Testis (tissue), 3 donors: ENCODE data around the gene RPS2. TPM values are rescaled to one million over a fixed set of nuclear protein-coding genes. Genes with fewer than 3 reads are reported as not detected.

Experiments
- DNase-seq: peaks from one replicate; pipeline ENCODE4 v3.0.0-alpha.2; 2019
- H3K27ac ChIP-seq, 2 donors: fragments of 200-600 bp; sonication (generic); one replicate each; pipeline ENCODE4 v1.5.1; 2019
- H3K27me3 ChIP-seq: fragments of 200-600 bp; sonication (generic); one replicate; pipeline ENCODE4 v1.5.1; 2019
- H3K36me3 ChIP-seq: fragments of 200-600 bp; sonication (generic); one replicate; pipeline ENCODE4 v1.5.1; 2017; ENCODE audit warnings: low read depth; ENCODE audit errors: missing control alignments
- H3K4me1 ChIP-seq: fragments of 200-600 bp; sonication (generic); one replicate; pipeline ENCODE4 v1.5.1; 2019
- H3K4me3 ChIP-seq, 2 donors: fragments of 200-600 bp; sonication (generic); one replicate each; pipeline ENCODE4 v1.5.1; 2017 to 2019
- H3K9me3 ChIP-seq: fragments of 200-600 bp; sonication (generic); one replicate; pipeline ENCODE4 v1.5.1; 2017
- POLR2A ChIP-seq: fragments of 450-650 bp; IDR thresholded peaks from one replicate; pipeline ENCODE4 v1.6.1; 2017; ENCODE audit warnings: antibody characterized with exemption, mild to moderate bottlenecking, moderate library complexity
- WGBS, 2 donors: methylation state at CpG; one replicate each; pipeline ENCODE4 v1.1.5; 2018; 5-methylcytosine and 5-hydroxymethylcytosine counted together
- intact Hi-C: fragments of 100-400 bp; cut with DNase I; formaldehyde crosslinking; loops from one replicate; pipeline ENCODE4 v1.15.1; 2023; ENCODE audit warnings: low total_unique reads
- polyA plus RNA-seq: library from polyadenylated mRNA; stranded (reverse); fragments of 350-450 nt; fragmentation: Illumina TruSeq; extraction: RNeasy Lipid Tissue Mini Kit (QIAGEN cat#74804); gene quantifications from one replicate; pipeline ENCODE4 v1.2.3, GENCODE V29; 2014; ENCODE audit warnings: low read depth, low replicate concordance; ENCODE audit not compliant: insufficient read depth
- total RNA-seq, 2 donors: library from RNA; depleted of rRNA; stranded (reverse); fragments of >200 nt; gene quantifications; one replicate each; pipeline ENCODE4 v1.2.3, GENCODE V29; 2016
- TF ChIP-seq, protein P1 (sequence below), 3 experiments: fragments of 450-650 bp in 2 of 3; fragments of 200-600 bp in 1 of 3; sonication (generic) in 1 of 3; IDR thresholded peaks; one replicate each; pipeline ENCODE4 v1.5.1; 2016 to 2019; ENCODE audit warnings: antibody characterized with exemption in 3 of 3, mild to moderate bottlenecking in 2 of 3, moderate library complexity in 1 of 3

Gene RPS2
- total and polyA plus RNA-seq, 3 donors from 2014 or later = 744 to 1,779 (median 1,272) TPM

DNA sequence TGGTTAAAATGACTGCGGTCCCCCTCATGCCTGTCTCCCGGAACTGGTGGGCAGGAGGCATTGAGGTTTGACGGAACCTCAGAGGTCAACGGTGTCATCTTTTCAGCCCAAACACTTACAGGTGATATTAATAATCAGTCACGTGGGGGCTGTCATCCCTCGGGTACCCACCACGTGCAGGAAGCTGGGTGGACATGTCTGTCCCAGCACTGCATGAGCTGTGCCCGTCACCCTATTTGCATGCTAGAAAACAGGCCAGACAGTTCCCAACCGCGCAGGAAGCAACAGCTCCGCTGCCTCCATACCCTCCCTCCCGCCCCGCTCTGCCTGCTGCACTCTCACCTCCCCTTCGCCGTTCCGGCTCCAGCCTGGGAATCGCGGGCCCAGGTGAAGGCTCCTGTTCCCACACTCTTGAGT lies 26.5 kb upstream of the RPS2 start:
- H3K27ac ChIP-seq = no peak overlapping the region
- peaks cover 13% of the 10 kb centered on the region for H3K4me1 ChIP-seq
- no peaks in the 10 kb centered on the region for H3K27me3 ChIP-seq
- H3K4me3 ChIP-seq = peak overlapping the region in 1 of 2 donors; percentile 52
- intact Hi-C loops = no loop called here
- DNase-seq = no peak
- TF ChIP-seq, protein P1, sequence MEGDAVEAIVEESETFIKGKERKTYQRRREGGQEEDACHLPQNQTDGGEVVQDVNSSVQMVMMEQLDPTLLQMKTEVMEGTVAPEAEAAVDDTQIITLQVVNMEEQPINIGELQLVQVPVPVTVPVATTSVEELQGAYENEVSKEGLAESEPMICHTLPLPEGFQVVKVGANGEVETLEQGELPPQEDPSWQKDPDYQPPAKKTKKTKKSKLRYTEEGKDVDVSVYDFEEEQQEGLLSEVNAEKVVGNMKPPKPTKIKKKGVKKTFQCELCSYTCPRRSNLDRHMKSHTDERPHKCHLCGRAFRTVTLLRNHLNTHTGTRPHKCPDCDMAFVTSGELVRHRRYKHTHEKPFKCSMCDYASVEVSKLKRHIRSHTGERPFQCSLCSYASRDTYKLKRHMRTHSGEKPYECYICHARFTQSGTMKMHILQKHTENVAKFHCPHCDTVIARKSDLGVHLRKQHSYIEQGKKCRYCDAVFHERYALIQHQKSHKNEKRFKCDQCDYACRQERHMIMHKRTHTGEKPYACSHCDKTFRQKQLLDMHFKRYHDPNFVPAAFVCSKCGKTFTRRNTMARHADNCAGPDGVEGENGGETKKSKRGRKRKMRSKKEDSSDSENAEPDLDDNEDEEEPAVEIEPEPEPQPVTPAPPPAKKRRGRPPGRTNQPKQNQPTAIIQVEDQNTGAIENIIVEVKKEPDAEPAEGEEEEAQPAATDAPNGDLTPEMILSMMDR (IDR thresholded peaks at IDR 0.05) = no peak
- no peak for TF ChIP-seq POLR2A
- H3K9me3 ChIP-seq = no peaks in the 10 kb centered on the region
- no peaks in the 10 kb centered on the region for H3K36me3 ChIP-seq
- 6 to 11% methylated on average over 14 to 18 of the region's 18 CpGs for WGBS, 2 donors

DNA sequence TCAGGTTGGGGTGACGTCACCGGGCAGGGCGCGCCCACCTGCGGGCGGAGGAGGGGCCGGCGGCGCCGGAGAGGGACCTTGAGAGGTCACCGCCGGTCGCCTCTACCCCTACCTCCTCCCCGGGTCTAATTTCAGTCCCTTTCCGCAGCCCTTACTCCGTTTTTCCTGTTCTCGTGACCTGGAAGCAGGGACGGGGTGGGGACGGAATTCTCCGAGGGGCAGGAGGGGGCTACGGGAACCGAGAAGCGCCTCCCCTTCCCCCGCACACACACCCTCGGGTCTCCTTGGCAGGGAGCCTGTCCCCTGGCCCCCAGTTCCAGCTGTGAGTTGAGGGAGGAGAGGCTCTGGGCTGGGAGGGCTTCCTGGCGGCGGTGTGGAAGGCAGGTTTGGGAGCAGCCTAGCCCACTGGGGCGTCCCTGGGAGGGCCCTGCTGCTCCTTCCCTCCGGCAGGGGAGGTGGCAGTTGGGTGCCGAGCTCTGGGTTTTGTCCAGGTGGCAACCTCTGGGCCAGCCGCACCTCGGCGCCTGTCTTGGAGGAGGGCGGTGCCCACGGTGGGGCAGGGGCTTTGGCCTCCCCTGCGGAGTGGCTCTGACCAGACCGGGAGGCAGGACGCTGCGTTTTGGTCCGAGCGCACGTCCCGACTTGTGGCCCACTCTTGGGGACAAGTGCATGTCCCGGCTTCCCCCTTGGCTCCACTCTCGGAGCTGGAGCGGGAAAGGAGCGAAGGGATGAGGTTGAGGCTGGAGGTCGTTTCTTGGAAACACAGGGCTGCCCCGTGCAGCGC lies 25.9 kb upstream of the RPS2 start:
- no peak for DNase-seq
- Histone ChIP-seq H3K36me3 (no peaks in the 10 kb centered on the region), H3K4me3 (peak overlapping the region; percentile 26 to 52), H3K27me3 (no peaks in the 10 kb centered on the region), H3K4me1 (peaks cover 13% of the 10 kb centered on the region), H3K9me3 (no peaks in the 10 kb centered on the region), H3K27ac (no peak overlapping the region)
- WGBS, 2 donors = 1 to 3% methylated on average over 22 to 46 of the region's 50 CpGs
- intact Hi-C loops = no loop called here
- no peak for TF ChIP-seq POLR2A
- TF ChIP-seq, protein P1 (IDR thresholded peaks at IDR 0.05) = no peak

DNA sequence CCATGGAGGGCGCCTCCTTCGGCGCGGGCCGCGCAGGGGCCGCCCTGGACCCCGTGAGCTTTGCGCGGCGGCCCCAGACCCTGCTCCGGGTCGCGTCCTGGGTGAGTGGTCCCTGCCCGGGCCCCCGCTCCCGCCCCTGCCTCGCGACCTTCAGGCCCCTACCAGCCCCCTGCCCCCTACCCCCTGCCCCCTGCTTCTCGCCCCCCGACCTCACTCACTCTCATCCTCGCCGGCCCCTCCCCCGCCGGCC lies 25.4 kb upstream of the RPS2 start:
- 1% methylated on average over 25 of the region's 25 CpGs; no CpG with 5 or more reads in 1 of the 2 donors for WGBS, 2 donors
- Histone ChIP-seq H3K4me1 (peaks cover 17% of the 10 kb centered on the region), H3K4me3 (peak overlapping the region; percentile 26 to 52), H3K36me3 (no peaks in the 10 kb centered on the region), H3K27me3 (no peaks in the 10 kb centered on the region), H3K27ac (no peak overlapping the region), H3K9me3 (no peaks in the 10 kb centered on the region)
- TF ChIP-seq, protein P1 (IDR thresholded peaks at IDR 0.05) = no peak
- TF ChIP-seq POLR2A = no peak
- intact Hi-C loops = no loop called here
- no peak for DNase-seq

DNA sequence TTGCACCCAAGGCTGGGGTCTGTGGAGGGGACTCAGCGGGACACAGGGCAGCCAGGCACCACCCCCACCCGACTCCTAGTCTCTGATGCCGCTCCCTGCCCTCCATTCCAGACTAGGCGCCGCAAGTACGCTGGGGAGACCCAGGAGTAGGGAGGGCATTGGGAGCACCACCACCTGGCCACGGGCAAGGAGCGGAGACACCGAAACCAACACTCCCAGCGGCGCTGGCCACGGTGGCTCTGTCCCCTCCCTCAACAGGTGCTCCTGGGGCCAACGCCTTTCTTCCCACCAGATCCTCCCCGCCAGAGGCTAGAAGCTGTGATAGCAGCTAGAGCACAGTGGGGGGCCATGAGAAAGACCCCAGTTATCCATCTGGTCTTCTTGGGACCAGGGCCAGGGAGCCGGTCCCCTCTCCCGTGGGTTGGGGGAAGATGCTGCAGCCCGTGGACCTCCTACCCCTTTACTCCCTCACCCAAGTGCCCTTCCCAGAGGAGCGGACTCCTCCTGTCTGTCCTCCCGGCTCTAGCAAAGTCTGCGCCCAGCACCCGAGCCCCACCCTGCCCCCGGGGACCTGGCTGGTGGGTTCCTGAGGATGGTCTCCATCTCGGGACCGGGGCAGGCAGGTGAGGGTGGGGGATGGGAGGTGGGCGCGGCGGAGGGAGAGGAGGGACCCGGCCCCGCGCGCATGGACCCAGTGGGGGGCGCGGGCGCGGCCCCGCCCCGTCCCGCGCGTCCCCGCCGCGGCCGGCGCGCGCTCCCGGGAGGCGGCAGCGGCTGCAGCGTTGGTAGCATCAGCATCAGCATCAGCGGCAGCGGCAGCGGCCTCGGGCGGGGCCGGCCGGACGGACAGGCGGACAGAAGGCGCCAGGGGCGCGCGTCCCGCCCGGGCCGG lies 24.8 kb upstream of the RPS2 start, which contains the start of gene SYNGR3:
Gene SYNGR3 (plus strand): TSS at position 762 of the 892 bp plus-strand sequence. CDS start 133 bp downstream, outside the sequence.
- Histone ChIP-seq H3K27me3 (no peaks in the 10 kb centered on the region), H3K4me1 (peaks cover 22% of the 10 kb centered on the region), H3K27ac (no peak within 1 kb of the TSS), H3K36me3 (no peaks in the 10 kb centered on the region), H3K9me3 (no peaks in the 10 kb centered on the region), H3K4me3 (peak within 1 kb of the TSS; percentile 26 to 52)
- no peak for TF ChIP-seq POLR2A
- TF ChIP-seq, protein P1 (IDR thresholded peaks at IDR 0.05) = no peak
- 0 to 10% methylated on average over 7 to 53 of the region's 67 CpGs for WGBS, 2 donors
- DNase-seq = no peak
- intact Hi-C loops = no loop called here
